Lower leg skin (tissue), 3 donors: ENCODE results near the gene LAIR2.
"Not testable (repeated sequence)": the region's sequence is repeated elsewhere in the genome, so short reads cannot be mapped to it uniquely, and the experiment has no call there.

Experiments used
- CTCF ChIP-seq, 3 donors: fragments of 450-650 bp; IDR thresholded peaks; one replicate each; pipeline ENCODE4 v1.5.1; 2016; ENCODE audit warnings: antibody characterized with exemption in 3 of 3, mild to moderate bottlenecking in 3 of 3, moderate library complexity in 2 of 3
- POLR2A ChIP-seq, 2 donors: fragments of 450-650 bp; IDR thresholded peaks; one replicate each; pipeline ENCODE4 v1.6.1; 2016 to 2017; ENCODE audit warnings: antibody characterized with exemption in 2 of 2, mild to moderate bottlenecking in 1 of 2, moderate library complexity in 1 of 2

GRCh38 chr19:54493056-54493455 lies 9.6 kb upstream of the LAIR2 start:
- not testable (repeated sequence) for TF ChIP-seq CTCF, POLR2A (IDR thresholded peaks at IDR 0.05)
